ENCODE results near the gene RMI2. TPM values are rescaled to one million over a fixed set of nuclear protein-coding genes. Genes with fewer than 3 reads are reported as not detected.

Gene RMI2
- total and polyA plus RNA-seq, 2 of the 8 experiments (the other 6 are each of a cell fraction or from before 2014, with no cell fraction given), result 58.2 to 96.0 TPM

GRCh38 chr16:11318817-11319216, 26.4 kb upstream of the RMI2 start:
- no peaks in the 10 kb centered on the region for H3K79me1 ChIP-seq (ENCODE audit: low read depth, low read length)
- H3K9ac ChIP-seq (replicated peaks in 1 of 4; ENCODE audit: extremely low read depth in 1 of 4, low read depth in 3 of 4, low read length in 3 of 4), result no peak overlapping the region
- ChIA-PET CTCF (ENCODE audit: partially characterized antibody) (interaction anchor here (1.0 to 2.8 kb wide), 7 partner anchors 11 to 123 kb away, joined by 3 to 10 read pairs (median 4); no protein-coding TSS in a partner anchor), POLR2A (ENCODE audit: partially characterized antibody) (interaction anchor here (0.9 to 4.6 kb wide), 8 partner anchors 10 to 88 kb away, joined by 3 to 25 read pairs (median 4); partner anchors contain the start of gene SOCS1)
- H3K9me3 ChIP-seq (ENCODE audit: insufficient read depth in 2 of 2, low read depth in 1 of 2, low read length in 1 of 2), result no peaks in the 10 kb centered on the region
- H4K20me1 ChIP-seq (replicated peaks in 1 of 2; ENCODE audit: control insufficient read depth in 1 of 2, insufficient read depth in 2 of 2, low read length in 2 of 2), result no peaks in the 10 kb centered on the region
- H2AFZ ChIP-seq (ENCODE audit: low read length), result no peak overlapping the region
- H3K27ac ChIP-seq (ENCODE audit: low read depth, low read length), result no peak overlapping the region
- H2BK5ac ChIP-seq (ENCODE audit: low read depth, low read length), result peak overlapping the region; percentile 13; the same call in 1 of the 2 replicates
- no peak overlapping the region for H4K5ac ChIP-seq (ENCODE audit: insufficient read length, low read depth, low read length)
- H2AK5ac ChIP-seq (ENCODE audit: low read depth, low read length), result peak overlapping the region; percentile 76; the same call in 1 of the 2 replicates
- no peak overlapping the region for H3K4me2 ChIP-seq (ENCODE audit: insufficient read depth in 1 of 2, low read depth in 2 of 2, low read length in 2 of 2)
- no peaks in the 10 kb centered on the region for H3K27me3 ChIP-seq (replicated peaks in 1 of 4; ENCODE audit: control insufficient read depth in 3 of 4, extremely low read depth in 1 of 4, insufficient read depth in 3 of 4, low read length in 3 of 4)
- H3K79me2 ChIP-seq (ENCODE audit: control insufficient read depth in 1 of 2, insufficient read depth in 2 of 2, low read length in 2 of 2), result no peaks in the 10 kb centered on the region
- peaks cover 15 to 24% (median 16%) of the 10 kb centered on the region in 4 experiments for H3K4me1 ChIP-seq (replicated peaks in 1 of 4; ENCODE audit: control insufficient read depth in 3 of 4, insufficient read depth in 4 of 4, low read length in 3 of 4)
- peak overlapping the region; percentile 25 for H2BK120ac ChIP-seq (replicated peaks; ENCODE audit: low read depth, low read length)
- peak overlapping the region; percentile 79 for H3K4ac ChIP-seq (replicated peaks; ENCODE audit: insufficient read length, low read depth, low read length)
- peaks cover 8% of the 10 kb centered on the region for H3K23me2 ChIP-seq (ENCODE audit: low read depth, low read length)
- no peaks in the 10 kb centered on the region for H3K36me3 ChIP-seq (ENCODE audit: control insufficient read depth in 2 of 4, insufficient read depth in 4 of 4, low read length in 3 of 4)
- FAIRE-seq, result no peak
- no peak overlapping the region; the same call in 1 of the 2 replicates for H4K8ac ChIP-seq (ENCODE audit: extremely low read depth, insufficient read depth, low read length)
- no peak for DNase-seq (ENCODE audit: low read depth in 1 of 2, low spot score in 2 of 2)
- peak overlapping the region; percentile 84 for H2BK12ac ChIP-seq (ENCODE audit: low read depth, low read length)
- no peak overlapping the region for H3K56ac ChIP-seq (replicated peaks; ENCODE audit: insufficient read length, low read depth, low read length)
- H4K91ac ChIP-seq (replicated peaks; ENCODE audit: insufficient read length, low read length), result peak overlapping the region; percentile 77
- H2BK15ac ChIP-seq (ENCODE audit: low read length), result peak overlapping the region; percentile 98; the same call in 1 of the 2 replicates
- TF ChIP-seq TAF7 (optimal IDR thresholded peaks at IDR 0.05; ENCODE audit: borderline replicate concordance, low read depth, low read length), result no peak
- TF ChIP-seq KDM1A (IDR thresholded peaks at IDR 0.05; ENCODE audit: borderline replicate concordance, low read length), result peak; percentile 91
- 96% methylated on average over 8 of the region's 8 CpGs; no CpG with 5 or more reads in 1 of the 2 experiments for WGBS, 2 experiments (ENCODE audit: extremely low coverage in 1 of 2, insufficient coverage in 1 of 2, insufficient read length in 1 of 2, insufficient replicate concordance in 2 of 2, low coverage in 1 of 2, low lambda C conversion rate in 2 of 2, missing lambda C conversion rate in 1 of 2)
- H3K18ac ChIP-seq (ENCODE audit: extremely low read depth, low read length), result peak overlapping the region; percentile 78
- H3K23ac ChIP-seq (ENCODE audit: insufficient read length), result no peak overlapping the region
- peak overlapping the region; percentile 93 for H2BK20ac ChIP-seq (ENCODE audit: low read length)
- no peak overlapping the region for H3K14ac ChIP-seq (ENCODE audit: insufficient read length)
- H3K4me3 ChIP-seq (ENCODE audit: extremely low read depth in 1 of 4, insufficient read depth in 2 of 4, low read depth in 3 of 4, low read length in 4 of 4), result no peak overlapping the region
